ENCODE results near the gene REEP1. TPM values are rescaled to one million over a fixed set of nuclear protein-coding genes. Genes with fewer than 3 reads are reported as not detected.
"Not testable (repeated sequence)": the region's sequence is repeated elsewhere in the genome, so short reads cannot be mapped to it uniquely, and the experiment has no call there.

REEP1 gene
- total RNA-seq, 6 experiments from 2014 or later = 0.61 to 1.8 (median 0.85) TPM

DNA sequence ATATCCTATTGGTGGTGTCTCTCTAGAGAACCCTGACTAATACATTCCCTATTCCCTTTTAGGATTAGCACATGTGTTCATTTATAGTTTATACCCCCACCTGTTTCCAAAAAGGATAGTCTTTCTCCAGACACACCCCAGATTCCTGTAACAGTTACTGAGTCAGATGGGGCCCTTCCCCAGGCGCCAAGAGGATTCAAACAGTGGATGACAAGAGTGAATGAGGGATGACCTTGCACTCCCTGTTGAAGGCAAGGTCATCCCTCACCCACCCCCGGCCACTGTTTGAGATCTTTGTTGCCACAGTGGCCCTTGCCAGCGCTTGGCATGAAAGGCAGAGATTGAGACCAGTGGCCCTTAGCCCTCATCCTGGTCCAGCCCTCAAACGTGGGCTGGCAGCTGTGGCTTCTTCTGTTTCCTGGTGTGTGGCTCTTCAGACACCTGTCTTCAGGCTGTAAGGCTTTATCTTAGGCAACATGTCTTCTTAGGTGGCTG, 15.3 kb upstream of the REEP1 start:
- Histone ChIP-seq H3K27me3 (no peaks in the 10 kb centered on the region), H3K27ac (no peak overlapping the region), H3K4me1 (peaks cover 0 to 6% (median 0%) of the 10 kb centered on the region in 4 donors), H3K9me3 (no peaks in the 10 kb centered on the region), H3K4me3 (no peak overlapping the region), H3K36me3 (no peaks in the 10 kb centered on the region)
- WGBS (ENCODE audit: insufficient coverage, low coverage, low lambda C conversion rate, missing lambda C conversion rate) = 94% methylated on average over 2 of the region's 4 CpGs
- intact Hi-C loops (cut with DNase I) = loop anchor here in 1 of 2 donors (10.0 kb wide), 1 partner anchor 138 kb away; no protein-coding TSS in a partner anchor
- DNase-seq = no peak
- TF ChIP-seq, protein P1, sequence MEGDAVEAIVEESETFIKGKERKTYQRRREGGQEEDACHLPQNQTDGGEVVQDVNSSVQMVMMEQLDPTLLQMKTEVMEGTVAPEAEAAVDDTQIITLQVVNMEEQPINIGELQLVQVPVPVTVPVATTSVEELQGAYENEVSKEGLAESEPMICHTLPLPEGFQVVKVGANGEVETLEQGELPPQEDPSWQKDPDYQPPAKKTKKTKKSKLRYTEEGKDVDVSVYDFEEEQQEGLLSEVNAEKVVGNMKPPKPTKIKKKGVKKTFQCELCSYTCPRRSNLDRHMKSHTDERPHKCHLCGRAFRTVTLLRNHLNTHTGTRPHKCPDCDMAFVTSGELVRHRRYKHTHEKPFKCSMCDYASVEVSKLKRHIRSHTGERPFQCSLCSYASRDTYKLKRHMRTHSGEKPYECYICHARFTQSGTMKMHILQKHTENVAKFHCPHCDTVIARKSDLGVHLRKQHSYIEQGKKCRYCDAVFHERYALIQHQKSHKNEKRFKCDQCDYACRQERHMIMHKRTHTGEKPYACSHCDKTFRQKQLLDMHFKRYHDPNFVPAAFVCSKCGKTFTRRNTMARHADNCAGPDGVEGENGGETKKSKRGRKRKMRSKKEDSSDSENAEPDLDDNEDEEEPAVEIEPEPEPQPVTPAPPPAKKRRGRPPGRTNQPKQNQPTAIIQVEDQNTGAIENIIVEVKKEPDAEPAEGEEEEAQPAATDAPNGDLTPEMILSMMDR (IDR thresholded peaks at IDR 0.05) = no peak
- no peak for ATAC-seq

DNA sequence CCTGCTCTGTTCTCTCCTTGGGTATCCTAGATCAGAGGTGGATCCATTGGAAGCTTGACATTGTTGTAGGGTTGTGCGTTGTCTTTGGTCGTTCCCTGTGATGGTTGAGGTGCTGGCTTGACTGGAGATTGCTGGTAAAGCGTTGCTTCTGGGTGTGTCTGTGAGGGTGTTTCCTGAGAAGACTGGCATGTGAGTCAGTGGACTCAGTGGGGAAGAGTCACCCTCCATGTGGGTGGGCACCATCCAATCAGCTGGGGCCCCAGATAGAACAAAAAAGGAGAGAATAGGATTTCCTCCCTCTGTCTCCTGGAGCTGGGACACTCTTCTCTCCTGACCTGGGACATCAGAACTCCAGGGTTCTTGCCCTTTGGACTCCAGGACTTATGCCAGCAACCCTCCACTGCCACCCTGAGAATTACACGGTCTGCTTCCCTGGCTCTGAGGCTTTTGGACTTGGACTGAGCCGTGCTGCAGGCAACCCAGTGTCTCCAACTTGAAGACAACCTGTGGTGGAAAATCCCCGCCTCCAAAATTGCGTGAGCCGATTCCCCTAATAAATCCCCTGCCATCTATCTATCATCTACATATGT, 14.8 kb upstream of the REEP1 start:
- ATAC-seq (peak; percentile 54 to 87 (median 70)), DNase-seq (no peak)
- no peak for TF ChIP-seq POLR2A (IDR thresholded peaks at IDR 0.05)
- TF ChIP-seq, protein P1 (IDR thresholded peaks at IDR 0.05) = no peak
- Histone ChIP-seq H3K4me1 (peaks cover 0 to under 1% (median 0%) of the 10 kb centered on the region in 4 donors), H3K9me3 (no peaks in the 10 kb centered on the region), H3K36me3 (no peaks in the 10 kb centered on the region), H3K27me3 (no peaks in the 10 kb centered on the region), H3K4me3 (no peak overlapping the region), H3K27ac (no peak overlapping the region)
- WGBS (ENCODE audit: insufficient coverage, low coverage, low lambda C conversion rate, missing lambda C conversion rate) = 68% methylated on average over 7 of the region's 8 CpGs
- intact Hi-C loops (cut with DNase I) = loop anchor here in 1 of 2 donors (10.0 kb wide), 1 partner anchor 137 kb away; no protein-coding TSS in a partner anchor

DNA sequence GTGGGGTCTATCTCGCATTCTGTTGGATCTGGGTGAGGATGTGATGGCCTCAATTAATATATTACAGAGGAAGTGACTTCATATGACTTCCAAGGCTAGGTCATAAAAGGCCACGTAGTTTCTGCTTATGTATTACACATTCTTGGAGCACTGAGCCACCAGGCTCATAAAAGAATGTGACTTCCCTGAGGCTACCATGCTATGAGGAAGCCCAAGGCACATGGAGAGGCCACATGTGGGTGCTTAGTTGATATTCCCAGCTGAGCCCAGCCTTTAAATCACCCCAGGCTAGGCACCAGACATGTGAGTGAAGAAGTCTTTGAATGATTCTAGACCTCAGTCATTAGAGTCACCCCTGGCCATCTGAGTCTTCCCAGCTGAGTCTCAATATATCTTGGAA, 13.3 kb upstream of the REEP1 start:
- 71% methylated on average over 1 of the region's 2 CpGs for WGBS (ENCODE audit: insufficient coverage, low coverage, low lambda C conversion rate, missing lambda C conversion rate)
- no peaks in the 10 kb centered on the region for H3K36me3 ChIP-seq
- H3K27ac ChIP-seq = no peak overlapping the region
- intact Hi-C loops (cut with DNase I) = loop anchor here in 1 of 2 donors (10.0 kb wide), 1 partner anchor 136 kb away; no protein-coding TSS in a partner anchor
- no peak overlapping the region for H3K4me3 ChIP-seq
- no peaks in the 10 kb centered on the region for H3K27me3 ChIP-seq
- no peaks in the 10 kb centered on the region for H3K4me1 ChIP-seq
- DNase-seq (no peak), ATAC-seq (no peak)
- TF ChIP-seq, protein P1 (IDR thresholded peaks at IDR 0.05) = no peak
- TF ChIP-seq POLR2A (IDR thresholded peaks at IDR 0.05) = no peak
- no peaks in the 10 kb centered on the region for H3K9me3 ChIP-seq

- no peaks in the 10 kb centered on the region for H3K9me3 ChIP-seq
- DNase-seq = no peak
- no peaks in the 10 kb centered on the region for H3K36me3 ChIP-seq
- H3K4me1 ChIP-seq = no peaks in the 10 kb centered on the region
- ATAC-seq = no peak
- WGBS (ENCODE audit: insufficient coverage, low coverage, low lambda C conversion rate, missing lambda C conversion rate) = 84% methylated on average over 6 of the region's 7 CpGs
- no peak overlapping the region for H3K4me3 ChIP-seq
- intact Hi-C loops (cut with DNase I) = no loop called here
- no peak overlapping the region for H3K27ac ChIP-seq
- no peaks in the 10 kb centered on the region for H3K27me3 ChIP-seq
- TF ChIP-seq, protein P1 (IDR thresholded peaks at IDR 0.05) = no peak
- no peak for TF ChIP-seq POLR2A (IDR thresholded peaks at IDR 0.05)
Measured at GRCh38 chr2:86347401-86347800, 10.0 kb upstream of the REEP1 start.

DNA sequence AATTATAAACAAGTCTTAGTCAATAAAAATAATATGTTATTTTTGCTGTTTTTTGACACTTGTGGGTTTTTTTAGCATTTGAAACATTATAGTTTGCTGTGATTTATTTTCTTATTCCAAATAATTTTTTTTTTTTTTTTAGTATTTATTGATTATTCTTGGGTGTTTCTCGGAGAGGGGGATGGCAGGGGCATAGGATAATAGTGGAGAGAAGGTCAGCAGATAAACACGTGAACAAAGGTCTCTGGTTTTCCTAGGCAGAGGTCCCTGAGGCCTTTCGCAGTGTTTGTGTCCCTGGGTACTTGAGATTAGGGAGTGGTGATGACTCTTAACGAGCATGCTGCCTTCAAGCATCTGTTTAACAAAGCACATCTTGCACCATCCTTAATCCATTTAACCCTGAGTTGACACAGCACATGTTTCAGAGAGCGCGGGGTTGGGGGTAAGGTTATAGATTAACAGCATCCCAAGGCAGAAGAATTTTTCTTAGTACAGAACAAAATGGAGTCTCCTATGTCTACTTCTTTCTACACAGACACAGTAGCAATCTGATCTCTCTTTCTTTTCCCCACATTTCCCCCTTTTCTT, 8.5 kb upstream of the REEP1 start:
- ATAC-seq = not testable (repeated sequence)
- WGBS (ENCODE audit: insufficient coverage, low coverage, low lambda C conversion rate, missing lambda C conversion rate) = 43% methylated on average over 3 of the region's 6 CpGs

More for the DNA sequence above, 8.5 kb upstream of the REEP1 start:
- H3K9me3 ChIP-seq; H3K36me3 ChIP-seq; DNase-seq; H3K27me3 ChIP-seq; H3K4me1 ChIP-seq; H3K27ac ChIP-seq; intact Hi-C loops (cut with DNase I); H3K4me3 ChIP-seq: not testable (repeated sequence)
